ENCODE results near the gene AXIN1. TPM values are rescaled to one million over a fixed set of nuclear protein-coding genes. Genes with fewer than 3 reads are reported as not detected.
A peak's percentile ranks its signal among the peaks of the same experiment; 100 is the strongest.

The AXIN1 gene
- total and polyA plus RNA-seq, 2 of the 8 experiments (the other 6 are each of a cell fraction or from before 2014, with no cell fraction given): 12.5 to 41.9 TPM

GRCh38 chr16:401468-402348, 49.2 kb upstream of the AXIN1 start, which contains the start of gene DECR2:
TSS of gene DECR2 (plus strand) at chr16:401885. CDS start at chr16:401964, 79 bp downstream.
- H2BK15ac ChIP-seq (ENCODE audit: low read length): no peak within 1 kb of the TSS
- H4K8ac ChIP-seq (ENCODE audit: extremely low read depth, insufficient read depth, low read length): peak within 1 kb of the TSS; percentile 91
- H3K79me1 ChIP-seq (ENCODE audit: low read depth, low read length): no peaks in the 10 kb centered on the region; the same call in 1 of the 2 replicates
- CTCF ChIA-PET (ENCODE audit: partially characterized antibody): interaction anchor here (0.6 to 1.2 kb wide), 4 partner anchors 15 to 654 kb away, joined by 3 to 4 read pairs (median 3); no protein-coding TSS in a partner anchor
- H2BK12ac ChIP-seq (ENCODE audit: low read depth, low read length): no peak within 1 kb of the TSS
- H3K56ac ChIP-seq (replicated peaks; ENCODE audit: insufficient read length, low read depth, low read length): peak within 1 kb of the TSS; percentile 77
- peak within 1 kb of the TSS; percentile 60; the same call in 1 of the 2 replicates for H3K18ac ChIP-seq (ENCODE audit: extremely low read depth, low read length)
- peak within 1 kb of the TSS; percentile 85 for H4K91ac ChIP-seq (replicated peaks; ENCODE audit: insufficient read length, low read length)
- peaks cover 2 to 21% of the 10 kb centered on the region in 2 experiments for H4K20me1 ChIP-seq (replicated peaks in 1 of 2; ENCODE audit: control insufficient read depth in 1 of 2, insufficient read depth in 2 of 2, low read length in 2 of 2)
- H3K27ac ChIP-seq (ENCODE audit: low read depth, low read length): peak within 1 kb of the TSS; percentile 63; the same call in 1 of the 2 replicates
- no peak within 1 kb of the TSS for H3K14ac ChIP-seq (ENCODE audit: insufficient read length)
- 3% methylated on average over 39 of the region's 91 CpGs; no CpG with 5 or more reads in 1 of the 2 experiments for WGBS, 2 experiments (ENCODE audit: extremely low coverage in 1 of 2, insufficient coverage in 1 of 2, insufficient read length in 1 of 2, insufficient replicate concordance in 2 of 2, low coverage in 1 of 2, low lambda C conversion rate in 2 of 2, missing lambda C conversion rate in 1 of 2)
- H3K36me3 ChIP-seq (ENCODE audit: control insufficient read depth in 2 of 4, insufficient read depth in 4 of 4, low read length in 3 of 4): peaks cover 7 to 18% (median 14%) of the 10 kb centered on the region in 4 experiments; a peak in 6 of 8 replicates
- no peak within 1 kb of the TSS for H2BK20ac ChIP-seq (ENCODE audit: low read length)
- H4K5ac ChIP-seq (ENCODE audit: insufficient read length, low read depth, low read length): peak within 1 kb of the TSS; percentile 91
- no peaks in the 10 kb centered on the region for H3K9me3 ChIP-seq (ENCODE audit: insufficient read depth in 2 of 2, low read depth in 1 of 2, low read length in 1 of 2)
- peak within 1 kb of the TSS; percentile 15; the same call in 1 of the 2 replicates for H2AFZ ChIP-seq (ENCODE audit: low read length)
- peak within 1 kb of the TSS; percentile 53 for H3K4ac ChIP-seq (replicated peaks; ENCODE audit: insufficient read length, low read depth, low read length)
- H3K4me1 ChIP-seq (replicated peaks in 1 of 4; ENCODE audit: control insufficient read depth in 3 of 4, insufficient read depth in 4 of 4, low read length in 3 of 4): peaks cover 0 to 20% (median 11%) of the 10 kb centered on the region in 4 experiments; a peak in 6 of 7 replicates
- H2BK120ac ChIP-seq (replicated peaks; ENCODE audit: low read depth, low read length): no peak within 1 kb of the TSS
- no peaks in the 10 kb centered on the region for H3K27me3 ChIP-seq (replicated peaks in 1 of 4; ENCODE audit: control insufficient read depth in 3 of 4, extremely low read depth in 1 of 4, insufficient read depth in 3 of 4, low read length in 3 of 4)
- H3K9ac ChIP-seq (replicated peaks in 1 of 4; ENCODE audit: extremely low read depth in 1 of 4, low read depth in 3 of 4, low read length in 3 of 4): peak within 1 kb of the TSS; percentile 67 to 88 (median 74); a peak in 6 of 7 replicates
- no peaks in the 10 kb centered on the region; a peak in 1 of 4 replicates for H3K79me2 ChIP-seq (ENCODE audit: control insufficient read depth in 1 of 2, insufficient read depth in 2 of 2, low read length in 2 of 2)
- peak within 1 kb of the TSS; percentile 29 to 66 for H3K4me2 ChIP-seq (ENCODE audit: insufficient read depth in 1 of 2, low read depth in 2 of 2, low read length in 2 of 2)
- H3K23ac ChIP-seq (ENCODE audit: insufficient read length): no peak within 1 kb of the TSS
- H3K23me2 ChIP-seq (ENCODE audit: low read depth, low read length): peaks cover 1% of the 10 kb centered on the region
- peak within 1 kb of the TSS; percentile 61 to 71 (median 68) for H3K4me3 ChIP-seq (ENCODE audit: extremely low read depth in 1 of 4, insufficient read depth in 2 of 4, low read depth in 3 of 4, low read length in 4 of 4)
- no peak within 1 kb of the TSS for H2AK5ac ChIP-seq (ENCODE audit: low read depth, low read length)
- peak within 1 kb of the TSS; percentile 78 for H2BK5ac ChIP-seq (ENCODE audit: low read depth, low read length)
- POLR2A ChIA-PET (ENCODE audit: partially characterized antibody): interaction anchor here (0.6 to 5.2 kb wide), 18 partner anchors 10 to 887 kb away, joined by 3 to 22 read pairs (median 4); partner anchors contain the start of genes CAPN15, CHTF18, RAB11FIP3 and RPUSD1
- FAIRE-seq (no peak), DNase-seq (ENCODE audit: low read depth in 1 of 2, low spot score in 2 of 2) (peak; percentile 68 to 98)
- TF ChIP-seq SP4 (IDR thresholded peaks at IDR 0.05; ENCODE audit: low read length) (peak; percentile 61; the same call in 1 of the 2 replicates), KDM5A (IDR thresholded peaks at IDR 0.05; ENCODE audit: low read length) (no peak), SIN3A (conservative IDR thresholded peaks at IDR 0.05 in 1 of 2, IDR thresholded peaks at IDR 0.05 in 1 of 2; ENCODE audit: low read depth in 1 of 2, low read length in 2 of 2) (no peak), SP1 (IDR thresholded peaks at IDR 0.05; ENCODE audit: low read depth, low read length) (no peak), JUN (IDR thresholded peaks at IDR 0.05; ENCODE audit: low read depth, low read length) (no peak), ATF2 (IDR thresholded peaks at IDR 0.05; ENCODE audit: low read length) (no peak), JUND (IDR thresholded peaks at IDR 0.05; ENCODE audit: low read length) (no peak), NRF1 (IDR thresholded peaks at IDR 0.05; ENCODE audit: low read depth, low read length) (peak; percentile 57), YY1 (IDR thresholded peaks at IDR 0.05; ENCODE audit: low read depth, low read length) (no peak)
